GM12801 (cell line): ENCODE data around the gene EXOSC5.

Experiments used
- CTCF ChIP-seq: IDR thresholded peaks from one replicate; pipeline ENCODE4 v1.5.1; 2011; ENCODE audit warnings: control low read depth; ENCODE audit not compliant: insufficient read length; ENCODE audit errors: extremely low read depth

The EXOSC5 gene

GRCh38 chr19:41408256-41408655 is 11.1 kb upstream of the EXOSC5 start:
- TF ChIP-seq CTCF = no peak

- TF ChIP-seq CTCF = no peak
Measured at GRCh38 chr19:41407271-41407670, 10.1 kb upstream of the EXOSC5 start.

GRCh38 chr19:41405776-41406175 is 8.6 kb upstream of the EXOSC5 start:
- no peak for TF ChIP-seq CTCF

GRCh38 chr19:41403181-41403970 is 6.2 kb upstream of the EXOSC5 start:
- TF ChIP-seq CTCF = no peak

GRCh38 chr19:41402010-41402409 is 4.9 kb upstream of the EXOSC5 start:
- no peak for TF ChIP-seq CTCF

GRCh38 chr19:41401483-41401882 is 4.3 kb upstream of the EXOSC5 start:
- TF ChIP-seq CTCF = no peak

GRCh38 chr19:41399525-41399924 is 2.4 kb upstream of the EXOSC5 start:
- TF ChIP-seq CTCF = no peak

GRCh38 chr19:41399091-41399490 is 1.9 kb upstream of the EXOSC5 start:
- TF ChIP-seq CTCF = no peak
